DND-41 (cell line): Measurements from ENCODE around the gene ZNF544.

Experiments
- CTCF ChIP-seq: IDR thresholded peaks from 2 replicates; pipeline ENCODE4 v1.5.1; 2012; ENCODE audit warnings: borderline replicate concordance, low read length, moderate library complexity, mild to moderate bottlenecking; ENCODE audit not compliant: poor library complexity, severe bottlenecking; ENCODE audit errors: extremely low read depth
- EZH2 ChIP-seq: IDR thresholded peaks from 3 replicates; pipeline ENCODE4 v1.6.1; 2012; ENCODE audit warnings: borderline replicate concordance, low read depth, mild to moderate bottlenecking, moderate library complexity, low read length, inconsistent platforms; ENCODE audit not compliant: severe bottlenecking

DNA sequence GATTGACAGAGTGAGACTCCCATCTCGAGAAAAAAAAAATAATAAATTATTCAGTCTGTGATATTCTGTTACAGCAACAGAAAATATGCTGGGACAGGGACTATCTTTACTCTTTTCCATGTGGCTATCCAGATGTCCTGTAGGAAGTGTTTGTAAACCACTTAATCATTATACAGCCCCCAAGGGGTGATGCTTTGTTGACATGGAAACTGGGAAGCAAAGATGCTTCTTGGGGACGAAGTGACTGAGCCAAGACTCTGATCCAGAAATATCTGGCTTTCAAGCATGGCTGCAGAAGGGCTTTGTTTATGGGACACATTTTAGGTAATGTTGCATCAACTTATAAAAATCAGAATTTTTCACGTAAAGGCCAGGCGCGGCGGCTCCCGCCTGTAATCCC is 55.5 kb downstream of the ZNF544 start:
- TF ChIP-seq CTCF: no peak
- TF ChIP-seq EZH2: no peak
